ENCODE results near the gene CYP2B6. TPM values are rescaled to one million over a fixed set of nuclear protein-coding genes. Genes with fewer than 3 reads are reported as not detected.
"Not testable (repeated sequence)": the region's sequence is repeated elsewhere in the genome, so short reads cannot be mapped to it uniquely, and the experiment has no call there.

The CYP2B6 gene
- total RNA-seq, 1 experiment from 2014 or later: not detected

GRCh38 chr19:40960062-40960685 is 30.9 kb upstream of the CYP2B6 start:
- Histone ChIP-seq H3K36me3 (ENCODE audit: insufficient read depth, low read length) (no peaks in the 10 kb centered on the region), H3K79me2 (ENCODE audit: low read length) (no peaks in the 10 kb centered on the region), H3K9me2 (replicated peaks; ENCODE audit: insufficient read depth, low read length) (no peaks in the 10 kb centered on the region), H3K27ac (ENCODE audit: low read length) (no peak overlapping the region), H3K4me3 (ENCODE audit: low read length) (no peak overlapping the region), H3K9me3 (ENCODE audit: low read length) (peaks cover 2% of the 10 kb centered on the region; the same call in 1 of the 2 replicates), H3K27me3 (ENCODE audit: low read length) (no peaks in the 10 kb centered on the region), H3K4me2 (ENCODE audit: low read depth, low read length, poor library complexity, severe bottlenecking) (no peak overlapping the region), H4K20me1 (ENCODE audit: insufficient read depth, low read depth, low read length) (no peaks in the 10 kb centered on the region), H3K4me1 (ENCODE audit: low read length) (no peaks in the 10 kb centered on the region), H2AFZ (ENCODE audit: low read length) (no peak overlapping the region), H3K9ac (ENCODE audit: low read length) (no peak overlapping the region)
- DNase-seq: no peak

GRCh38 chr19:40960780-40961179 is 30.3 kb upstream of the CYP2B6 start:
- Histone ChIP-seq H2AFZ (ENCODE audit: low read length) (no peak overlapping the region), H3K4me3 (ENCODE audit: low read length) (no peak overlapping the region), H3K4me1 (ENCODE audit: low read length) (no peaks in the 10 kb centered on the region), H3K9ac (ENCODE audit: low read length) (no peak overlapping the region), H3K27me3 (ENCODE audit: low read length) (no peaks in the 10 kb centered on the region), H3K4me2 (ENCODE audit: low read depth, low read length, poor library complexity, severe bottlenecking) (no peak overlapping the region), H4K20me1 (ENCODE audit: insufficient read depth, low read depth, low read length) (no peaks in the 10 kb centered on the region), H3K9me2 (replicated peaks; ENCODE audit: insufficient read depth, low read length) (no peaks in the 10 kb centered on the region), H3K27ac (ENCODE audit: low read length) (no peak overlapping the region), H3K36me3 (ENCODE audit: insufficient read depth, low read length) (no peaks in the 10 kb centered on the region), H3K9me3 (ENCODE audit: low read length) (no peaks in the 10 kb centered on the region), H3K79me2 (ENCODE audit: low read length) (no peaks in the 10 kb centered on the region)
- DNase-seq: no peak

- H3K79me2 ChIP-seq (ENCODE audit: low read length): no peaks in the 10 kb centered on the region
- H3K27me3 ChIP-seq (ENCODE audit: low read length): no peaks in the 10 kb centered on the region
- no peak overlapping the region for H3K9ac ChIP-seq (ENCODE audit: low read length)
- H3K36me3 ChIP-seq (ENCODE audit: insufficient read depth, low read length): no peaks in the 10 kb centered on the region
- H3K4me1 ChIP-seq (ENCODE audit: low read length): no peaks in the 10 kb centered on the region
- no peak overlapping the region for H2AFZ ChIP-seq (ENCODE audit: low read length)
- DNase-seq: no peak
- no peak overlapping the region for H3K27ac ChIP-seq (ENCODE audit: low read length)
- H3K9me3 ChIP-seq (ENCODE audit: low read length): no peaks in the 10 kb centered on the region
- no peaks in the 10 kb centered on the region for H4K20me1 ChIP-seq (ENCODE audit: insufficient read depth, low read depth, low read length)
- no peak overlapping the region for H3K4me2 ChIP-seq (ENCODE audit: low read depth, low read length, poor library complexity, severe bottlenecking)
- no peaks in the 10 kb centered on the region for H3K9me2 ChIP-seq (replicated peaks; ENCODE audit: insufficient read depth, low read length)
- no peak overlapping the region for H3K4me3 ChIP-seq (ENCODE audit: low read length)
These were observed 28.6 kb upstream of the CYP2B6 start for GRCh38 chr19:40962460-40962961.

GRCh38 chr19:40964361-40964760 is 26.7 kb upstream of the CYP2B6 start:
- H3K4me2 ChIP-seq (ENCODE audit: low read depth, low read length, poor library complexity, severe bottlenecking); H3K4me3 ChIP-seq (ENCODE audit: low read length); H4K20me1 ChIP-seq (ENCODE audit: insufficient read depth, low read depth, low read length); H3K36me3 ChIP-seq (ENCODE audit: insufficient read depth, low read length); H3K79me2 ChIP-seq (ENCODE audit: low read length); H3K9ac ChIP-seq (ENCODE audit: low read length); H3K4me1 ChIP-seq (ENCODE audit: low read length); H3K27me3 ChIP-seq (ENCODE audit: low read length); H3K9me2 ChIP-seq (replicated peaks; ENCODE audit: insufficient read depth, low read length); H3K27ac ChIP-seq (ENCODE audit: low read length); H2AFZ ChIP-seq (ENCODE audit: low read length); DNase-seq; H3K9me3 ChIP-seq (ENCODE audit: low read length): not testable (repeated sequence)

GRCh38 chr19:40965351-40965750 is 25.7 kb upstream of the CYP2B6 start:
- not testable (repeated sequence) for H3K36me3 ChIP-seq (ENCODE audit: insufficient read depth, low read length); H3K9me2 ChIP-seq (replicated peaks; ENCODE audit: insufficient read depth, low read length); H3K27ac ChIP-seq (ENCODE audit: low read length); H3K4me3 ChIP-seq (ENCODE audit: low read length); H3K4me2 ChIP-seq (ENCODE audit: low read depth, low read length, poor library complexity, severe bottlenecking); DNase-seq; H2AFZ ChIP-seq (ENCODE audit: low read length); H3K27me3 ChIP-seq (ENCODE audit: low read length); H3K79me2 ChIP-seq (ENCODE audit: low read length); H3K9ac ChIP-seq (ENCODE audit: low read length); H3K9me3 ChIP-seq (ENCODE audit: low read length); H3K4me1 ChIP-seq (ENCODE audit: low read length); H4K20me1 ChIP-seq (ENCODE audit: insufficient read depth, low read depth, low read length)

GRCh38 chr19:40966591-40966990 is 24.5 kb upstream of the CYP2B6 start:
- H3K36me3 ChIP-seq (ENCODE audit: insufficient read depth, low read length); H3K4me3 ChIP-seq (ENCODE audit: low read length); H3K9ac ChIP-seq (ENCODE audit: low read length); H2AFZ ChIP-seq (ENCODE audit: low read length); H3K27ac ChIP-seq (ENCODE audit: low read length); DNase-seq; H3K27me3 ChIP-seq (ENCODE audit: low read length); H3K4me1 ChIP-seq (ENCODE audit: low read length); H3K9me3 ChIP-seq (ENCODE audit: low read length); H3K4me2 ChIP-seq (ENCODE audit: low read depth, low read length, poor library complexity, severe bottlenecking); H4K20me1 ChIP-seq (ENCODE audit: insufficient read depth, low read depth, low read length); H3K79me2 ChIP-seq (ENCODE audit: low read length); H3K9me2 ChIP-seq (replicated peaks; ENCODE audit: insufficient read depth, low read length): not testable (repeated sequence)

GRCh38 chr19:40968065-40968464 is 23.0 kb upstream of the CYP2B6 start:
- H3K4me2 ChIP-seq (ENCODE audit: low read depth, low read length, poor library complexity, severe bottlenecking); H3K27me3 ChIP-seq (ENCODE audit: low read length); H3K27ac ChIP-seq (ENCODE audit: low read length); H3K9me3 ChIP-seq (ENCODE audit: low read length); H3K9ac ChIP-seq (ENCODE audit: low read length); H3K4me3 ChIP-seq (ENCODE audit: low read length); DNase-seq; H3K4me1 ChIP-seq (ENCODE audit: low read length); H2AFZ ChIP-seq (ENCODE audit: low read length); H3K79me2 ChIP-seq (ENCODE audit: low read length); H3K36me3 ChIP-seq (ENCODE audit: insufficient read depth, low read length); H4K20me1 ChIP-seq (ENCODE audit: insufficient read depth, low read depth, low read length); H3K9me2 ChIP-seq (replicated peaks; ENCODE audit: insufficient read depth, low read length): not testable (repeated sequence)

GRCh38 chr19:40969721-40970120 is 21.4 kb upstream of the CYP2B6 start:
- H3K4me1 ChIP-seq (ENCODE audit: low read length); H3K36me3 ChIP-seq (ENCODE audit: insufficient read depth, low read length); H3K4me3 ChIP-seq (ENCODE audit: low read length); H3K27ac ChIP-seq (ENCODE audit: low read length); H3K9me3 ChIP-seq (ENCODE audit: low read length); H3K79me2 ChIP-seq (ENCODE audit: low read length); H2AFZ ChIP-seq (ENCODE audit: low read length); H3K9me2 ChIP-seq (replicated peaks; ENCODE audit: insufficient read depth, low read length); DNase-seq; H3K4me2 ChIP-seq (ENCODE audit: low read depth, low read length, poor library complexity, severe bottlenecking); H3K9ac ChIP-seq (ENCODE audit: low read length); H3K27me3 ChIP-seq (ENCODE audit: low read length); H4K20me1 ChIP-seq (ENCODE audit: insufficient read depth, low read depth, low read length): not testable (repeated sequence)

Measured in Karpas-422 (cell line).